Uterus (tissue), 2 donors: Measurements from ENCODE around the gene F5.
A peak's percentile ranks its signal among the peaks of the same experiment; 100 is the strongest.

Experiments used
- CTCF ChIP-seq, 4 experiments: fragments of 200-600 bp in 2 of 4; fragments of 450-650 bp in 2 of 4; sonication (generic) in 2 of 4; IDR thresholded peaks; one replicate each; pipeline ENCODE4 v1.5.1; 2016 to 2019; ENCODE audit warnings: antibody characterized with exemption in 4 of 4, mild to moderate bottlenecking in 2 of 4, moderate library complexity in 1 of 4
- POLR2A ChIP-seq, 2 donors: fragments of 450-650 bp; IDR thresholded peaks; one replicate each; pipeline ENCODE4 v1.6.1; 2016; ENCODE audit warnings: antibody characterized with exemption in 2 of 2, mild to moderate bottlenecking in 1 of 2, moderate library complexity in 1 of 2

- TF ChIP-seq CTCF (IDR thresholded peaks at IDR 0.05): peak; percentile 31 to 55 (median 42)
- no peak for TF ChIP-seq POLR2A (IDR thresholded peaks at IDR 0.05)
Measured at GRCh38 chr1:169550294-169550693, 36.0 kb downstream of the F5 start.
